ENCODE measurements around the gene MGAT5.

The MGAT5 gene

DNA sequence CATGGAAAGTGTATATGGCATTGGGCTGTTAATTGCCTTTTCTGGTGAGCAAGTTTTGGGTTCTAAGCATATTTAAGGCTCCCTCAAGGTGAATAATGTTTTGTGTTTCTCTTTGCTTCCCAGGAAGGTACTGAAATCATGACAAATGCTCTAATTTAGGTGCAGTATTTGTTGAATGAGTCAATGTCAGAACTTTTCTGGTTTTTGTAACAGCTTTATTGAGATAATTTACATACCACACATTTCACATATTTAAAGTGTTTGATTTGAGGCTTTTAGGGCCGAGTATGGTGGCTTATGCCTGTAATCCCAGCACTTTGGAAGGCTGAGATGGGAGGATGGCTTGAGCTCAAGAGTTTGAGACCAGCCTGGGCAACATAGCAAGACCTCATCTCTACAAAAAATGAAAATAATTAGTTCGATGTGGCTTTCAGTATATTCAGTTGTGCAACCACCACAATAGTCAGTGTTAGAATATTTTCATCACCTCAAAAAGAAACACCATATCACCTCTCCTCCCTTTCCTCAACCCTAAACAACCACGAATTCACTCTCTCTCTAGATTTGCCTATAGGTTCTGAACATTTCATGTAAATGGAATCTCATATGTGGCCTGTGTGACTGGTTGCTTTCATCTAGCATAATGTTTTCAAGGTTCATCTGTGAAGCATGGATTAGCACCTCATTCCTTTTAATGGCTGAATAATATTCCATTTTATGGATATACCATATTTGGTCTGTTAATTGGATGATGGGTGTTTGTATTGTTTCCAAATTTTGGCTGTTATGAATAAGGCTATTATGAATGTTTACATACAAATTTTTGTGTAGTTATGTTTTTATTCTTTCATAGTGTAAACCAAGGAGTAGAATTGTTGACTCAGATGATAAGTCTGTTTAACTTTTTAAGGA, 54.9 kb downstream of the MGAT5 start:
- no peak for DNase-seq

DNA sequence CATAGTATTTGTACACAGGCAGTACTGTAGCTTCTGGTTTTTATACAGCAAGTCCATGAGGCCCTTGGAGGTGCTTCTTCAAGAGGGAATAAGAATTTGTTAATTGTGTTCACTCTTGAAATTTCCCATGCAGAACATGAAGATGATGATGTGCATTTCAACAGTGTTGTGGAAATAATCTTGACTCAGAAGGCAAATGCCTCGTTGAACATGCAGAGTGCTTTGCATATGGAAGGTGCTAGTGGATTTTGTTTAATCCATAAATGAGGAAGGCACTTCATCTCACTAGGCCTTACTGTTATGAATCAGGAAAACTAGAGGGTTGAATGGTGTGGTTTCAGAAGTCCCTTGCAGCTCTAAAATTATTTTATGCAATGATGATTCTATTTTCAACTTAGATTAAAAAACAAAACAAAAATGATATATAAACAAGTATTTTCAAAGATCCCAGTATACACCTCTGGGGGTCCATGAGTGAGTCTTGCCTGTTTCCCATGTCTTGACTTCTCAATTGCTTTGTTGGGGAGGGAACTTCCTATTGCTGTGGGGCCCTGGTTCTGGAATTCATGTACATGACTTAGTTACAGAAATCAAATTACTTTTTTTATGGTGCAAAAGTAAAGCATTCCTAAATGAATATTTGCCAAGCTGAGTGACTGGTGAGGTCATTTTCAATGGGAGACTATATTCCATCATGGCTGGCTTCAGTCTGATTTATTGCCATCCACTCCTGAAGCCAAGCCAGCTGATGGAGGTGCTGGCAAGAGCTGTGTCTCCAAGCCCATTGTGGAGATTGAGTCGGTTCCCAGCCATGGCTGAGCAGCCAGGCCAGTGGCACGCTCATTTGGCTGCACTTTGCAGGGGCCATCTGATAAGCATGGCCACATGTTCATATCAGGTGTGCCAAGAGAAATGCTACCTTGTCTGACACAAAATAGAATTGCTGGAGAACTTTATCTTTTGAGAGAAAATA, 56.5 kb downstream of the MGAT5 start:
- no peak for DNase-seq

DNA sequence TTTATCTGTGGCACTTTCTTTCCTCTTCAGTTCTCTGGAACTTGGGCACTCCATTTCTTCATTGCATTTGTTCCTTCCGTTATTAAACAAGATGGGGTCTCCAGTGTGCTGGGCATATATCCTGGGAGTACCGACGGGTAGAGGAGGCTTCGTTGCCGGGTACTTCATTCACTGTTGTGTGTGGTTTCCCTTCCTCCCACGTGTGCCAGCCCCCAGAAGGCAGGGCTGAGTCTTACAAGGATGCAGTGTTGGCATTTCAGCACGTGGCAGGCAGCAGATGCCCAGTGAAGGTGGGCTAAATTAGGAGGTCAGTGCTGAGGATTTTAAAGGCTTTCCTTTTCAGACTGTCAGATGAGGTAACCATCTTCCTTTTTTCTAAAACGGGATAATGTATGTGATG, 58.6 kb downstream of the MGAT5 start:
- no peak for DNase-seq

DNA sequence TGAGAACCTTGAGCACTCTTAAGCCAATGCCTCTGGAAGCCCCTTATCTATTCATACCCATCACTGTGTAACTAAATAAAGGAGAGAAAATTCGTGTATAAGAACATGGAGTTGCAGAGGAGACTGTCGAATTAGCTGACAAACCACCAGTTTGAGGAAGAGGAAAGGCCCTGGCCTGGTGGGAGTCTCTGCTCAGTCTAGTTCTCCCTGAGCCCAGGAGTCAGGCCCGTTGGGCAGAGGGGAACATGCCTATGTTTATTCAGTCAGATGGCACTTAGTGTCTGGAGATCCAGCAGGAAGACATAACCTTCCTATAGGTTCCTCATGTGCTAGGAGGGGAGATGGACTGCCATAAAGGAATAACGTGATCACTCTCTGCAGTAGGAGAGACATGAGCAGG, 60.3 kb downstream of the MGAT5 start:
- no peak for DNase-seq

DNA sequence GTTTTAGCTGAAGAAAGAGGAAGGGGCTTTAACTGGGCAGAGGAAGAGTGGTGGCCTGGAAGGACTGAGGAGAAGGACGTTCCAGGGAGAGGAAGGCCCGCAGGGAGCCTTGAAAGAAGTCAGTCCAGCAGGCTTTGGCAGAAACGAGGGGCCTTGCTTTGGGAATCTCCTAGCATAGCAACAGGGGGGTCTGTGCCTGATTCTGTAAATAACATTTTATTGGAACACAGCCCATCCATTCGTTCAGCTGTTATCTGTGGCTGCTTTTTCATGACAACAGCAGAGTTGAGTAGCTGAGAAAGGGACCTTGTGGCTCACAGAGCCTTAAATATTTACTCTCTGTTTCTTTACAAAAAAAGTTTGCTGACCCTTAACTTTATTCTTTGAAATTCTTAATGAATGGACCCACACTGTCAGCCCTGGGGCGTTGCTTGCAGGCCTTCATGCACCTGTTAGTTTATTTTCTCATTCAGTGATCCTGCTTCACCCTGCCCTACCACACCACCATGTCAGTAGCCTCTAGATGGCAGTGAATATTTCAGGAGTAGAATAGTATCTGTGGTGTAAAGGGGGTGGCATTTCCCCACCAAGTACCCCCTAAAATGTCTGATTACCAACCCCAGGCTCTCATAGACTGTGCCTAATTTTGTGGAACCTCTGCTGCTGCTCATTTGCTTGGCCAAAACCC, 61.0 kb downstream of the MGAT5 start:
- DNase-seq, result no peak

DNA sequence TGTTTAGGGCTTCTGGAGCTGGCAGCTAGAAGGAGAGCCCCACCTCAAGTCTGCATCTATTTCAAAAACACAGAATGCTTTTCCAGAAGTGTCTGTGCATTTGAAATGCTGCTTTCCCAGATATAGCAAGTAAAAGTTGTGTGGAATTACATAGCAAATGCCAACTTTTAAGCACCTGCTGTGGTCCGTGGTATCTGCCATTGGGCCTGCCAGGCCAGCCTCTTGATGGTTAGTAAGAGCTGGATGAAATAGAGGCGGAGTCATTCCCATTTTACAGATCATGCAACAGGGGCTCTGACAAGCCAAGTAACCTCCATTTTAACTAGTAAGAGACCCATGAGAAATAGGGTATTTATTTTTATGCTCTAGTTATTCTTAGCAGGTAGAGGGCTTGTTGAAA, 61.6 kb downstream of the MGAT5 start:
- no peak for DNase-seq

DNA sequence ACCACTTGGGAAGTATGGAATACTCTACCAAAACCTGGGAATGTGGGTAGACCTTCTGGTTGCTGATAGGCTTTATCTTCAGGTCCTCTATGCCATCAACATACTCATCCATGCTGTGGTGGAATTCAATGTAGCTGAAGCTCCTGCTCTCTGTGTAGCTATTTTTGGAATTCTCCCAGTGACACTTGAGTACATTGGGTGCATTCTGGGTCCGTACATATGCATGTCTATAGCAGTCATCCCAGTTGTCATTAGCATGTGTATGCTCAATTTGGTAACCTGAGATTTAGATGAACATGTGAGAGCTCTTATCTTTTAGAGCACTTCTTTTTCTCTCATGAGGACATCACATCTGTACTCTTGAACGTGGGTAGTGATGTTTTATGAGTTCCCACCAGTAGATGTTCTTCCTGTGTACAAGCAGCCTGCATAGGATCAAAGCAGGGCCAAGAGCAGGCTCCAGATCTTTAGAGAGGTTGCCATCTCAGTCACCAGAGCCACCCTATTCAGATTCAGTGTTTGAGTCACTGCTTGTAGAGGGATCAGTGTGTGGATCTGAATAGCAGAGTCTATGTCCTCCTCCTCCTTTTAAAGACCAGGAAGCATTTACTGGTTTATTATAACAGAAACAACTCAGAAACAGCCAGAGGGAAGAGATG, 65.9 kb downstream of the MGAT5 start:
- DNase-seq, result no peak

DNA sequence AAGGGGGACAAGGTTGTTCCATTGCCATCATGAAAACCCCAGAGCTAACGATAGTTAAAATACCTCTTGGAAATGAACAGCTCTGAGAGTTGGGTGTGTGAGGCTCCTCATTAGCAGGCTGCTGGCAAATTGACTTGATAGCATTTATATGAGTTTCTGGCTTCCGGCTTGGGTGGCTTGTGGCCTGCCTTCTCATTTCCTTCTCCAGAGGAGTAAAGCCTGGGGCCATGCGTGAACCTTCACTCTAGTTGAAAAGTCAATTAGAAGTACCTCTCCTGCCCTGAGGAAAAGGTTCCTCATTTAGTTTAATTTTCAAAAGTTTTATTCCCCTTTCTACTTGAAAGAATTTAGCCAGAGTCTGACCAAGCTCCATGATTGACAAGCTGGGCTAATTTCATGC, 67.1 kb downstream of the MGAT5 start:
- DNase-seq, result peak; percentile 39 to 45

DNA sequence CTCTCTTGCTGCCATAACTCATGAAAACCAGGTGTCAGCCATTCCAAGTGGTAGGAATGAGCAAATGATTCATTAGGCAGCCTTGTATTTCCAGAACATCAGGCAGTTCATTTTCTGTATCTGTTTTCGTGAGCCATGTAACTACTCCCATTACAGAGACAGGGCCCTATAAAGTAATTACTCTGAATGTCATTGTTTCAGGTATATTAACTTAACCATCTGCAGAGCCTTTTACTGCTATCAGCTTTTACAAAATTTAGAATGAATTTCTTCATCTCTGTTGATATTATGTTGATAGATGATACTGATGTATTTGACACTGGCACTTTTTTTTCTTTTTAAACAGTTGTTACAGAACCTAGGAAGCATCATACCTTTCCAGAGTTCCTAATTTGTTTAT, 69.9 kb downstream of the MGAT5 start:
- DNase-seq, result no peak

DNA sequence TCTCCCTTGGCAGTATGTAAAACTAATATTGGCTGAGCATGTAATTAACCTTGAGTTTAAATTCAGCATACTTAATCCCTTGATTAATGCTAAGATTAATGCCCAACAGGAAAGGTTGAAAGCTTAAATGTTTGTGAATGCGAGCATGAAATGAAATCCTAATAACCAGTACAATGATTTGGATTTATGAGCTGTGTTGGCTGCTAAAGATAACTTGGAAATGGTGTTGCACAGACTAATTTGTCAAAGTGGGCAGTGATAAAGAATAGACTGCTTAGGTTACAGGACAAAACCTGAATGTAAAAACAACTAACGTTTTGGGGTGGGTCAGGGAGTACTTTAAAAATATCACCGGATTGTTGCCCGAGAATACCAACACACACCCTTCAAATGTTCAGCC, 70.6 kb downstream of the MGAT5 start:
- DNase-seq, result no peak

DNA sequence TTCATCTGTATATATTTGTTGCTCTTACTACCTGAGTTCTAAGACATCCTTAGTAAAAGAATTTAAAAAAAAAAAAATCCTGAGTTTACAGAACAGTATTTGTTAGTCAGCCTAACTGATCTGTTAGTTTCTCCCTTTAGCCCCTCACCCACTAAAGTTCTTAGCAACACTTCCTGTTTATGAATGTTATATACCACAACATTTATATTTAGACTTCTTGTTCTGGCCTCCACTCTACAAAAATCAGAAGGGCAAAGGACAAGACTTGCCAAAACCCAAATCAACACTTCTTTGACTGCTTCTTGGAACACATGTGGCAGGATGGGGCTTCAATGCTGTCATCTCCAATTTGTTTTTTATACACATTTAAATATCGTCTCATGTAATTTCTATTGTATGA, 71.1 kb downstream of the MGAT5 start:
- DNase-seq, result no peak

DNA sequence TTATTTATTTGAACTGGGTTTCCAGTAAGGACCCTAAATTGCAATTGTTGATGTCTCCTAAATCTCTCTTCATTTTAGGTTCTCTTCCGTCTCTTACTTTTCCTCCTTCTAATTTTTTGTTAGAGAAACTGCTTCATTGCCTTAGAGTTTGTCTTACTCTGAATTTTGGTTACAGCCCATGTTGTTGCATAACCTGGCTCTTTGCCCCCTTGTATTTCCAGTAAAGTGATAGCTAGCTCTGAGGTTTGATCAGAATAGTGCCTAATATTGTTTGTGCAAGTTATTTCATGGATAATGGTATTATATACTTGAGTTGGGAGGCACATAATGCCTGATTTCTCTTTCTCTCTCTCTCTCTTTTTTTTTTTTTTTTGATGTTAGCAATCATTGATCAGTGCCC, 71.8 kb downstream of the MGAT5 start:
- DNase-seq, result no peak

DNA sequence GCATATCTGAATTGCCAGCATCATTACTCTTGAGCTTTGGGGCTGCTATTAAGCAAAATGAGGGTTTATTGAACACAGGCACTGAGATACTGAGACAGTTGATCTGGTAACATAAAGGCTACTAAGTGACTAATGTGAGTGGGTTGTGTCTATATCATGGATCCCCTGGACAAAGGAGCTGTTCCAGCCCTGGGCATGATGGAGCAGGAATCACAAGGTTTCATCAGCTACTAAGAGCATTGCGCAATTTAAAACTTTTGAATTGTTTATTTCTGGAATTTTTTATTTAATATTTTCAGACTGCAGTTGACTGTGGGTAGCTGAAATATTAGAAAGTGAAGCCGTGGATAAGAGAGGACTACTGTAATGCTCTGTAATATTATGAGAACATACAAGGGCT, 73.5 kb downstream of the MGAT5 start:
- no peak for DNase-seq

DNA sequence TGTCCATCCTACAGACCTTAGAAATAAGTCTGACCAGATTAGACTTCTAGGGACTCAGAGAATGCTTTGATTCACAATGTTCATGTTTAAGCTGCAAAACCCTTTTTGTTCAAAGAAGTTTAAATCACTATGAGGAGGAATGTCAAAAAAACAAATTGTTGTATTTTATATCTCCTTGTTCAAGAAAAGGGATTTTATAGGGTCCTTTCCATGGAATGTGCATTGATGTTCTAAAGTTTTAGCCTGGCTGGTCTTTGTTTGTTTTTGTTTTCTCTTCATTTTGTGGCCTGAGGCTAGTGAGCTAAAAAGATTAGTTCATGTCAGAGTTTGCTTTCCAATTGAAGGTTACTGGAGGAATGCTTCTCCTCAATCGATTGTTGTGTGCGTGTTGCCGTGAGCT, 77.2 kb downstream of the MGAT5 start:
- no peak for DNase-seq

DNA sequence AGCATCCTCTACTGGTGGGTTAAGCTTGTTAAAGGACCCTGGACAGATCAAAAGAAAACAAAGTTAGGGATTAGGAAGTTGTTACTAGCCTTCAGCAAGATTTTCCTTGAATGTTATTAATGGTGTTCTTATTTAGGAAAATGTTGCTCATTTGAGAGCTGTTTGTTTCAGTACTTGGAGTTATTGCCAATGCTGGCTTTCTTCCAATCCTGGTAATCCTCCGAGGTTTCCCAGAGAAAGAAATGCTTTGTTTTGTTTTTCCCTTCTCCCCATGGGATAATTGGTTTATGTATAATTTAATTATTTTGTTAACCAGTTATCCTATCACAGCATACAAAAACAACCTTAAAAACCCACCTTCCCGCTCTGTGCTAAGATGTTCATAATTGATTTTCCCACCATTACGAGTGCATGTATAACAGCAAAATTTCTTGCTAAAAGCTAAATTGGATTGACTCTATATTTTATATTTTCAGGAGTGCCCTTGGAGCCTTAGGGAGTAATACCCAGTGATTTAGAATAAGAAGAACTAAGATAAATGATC, 79.8 kb downstream of the MGAT5 start:
- DNase-seq, result no peak

DNA sequence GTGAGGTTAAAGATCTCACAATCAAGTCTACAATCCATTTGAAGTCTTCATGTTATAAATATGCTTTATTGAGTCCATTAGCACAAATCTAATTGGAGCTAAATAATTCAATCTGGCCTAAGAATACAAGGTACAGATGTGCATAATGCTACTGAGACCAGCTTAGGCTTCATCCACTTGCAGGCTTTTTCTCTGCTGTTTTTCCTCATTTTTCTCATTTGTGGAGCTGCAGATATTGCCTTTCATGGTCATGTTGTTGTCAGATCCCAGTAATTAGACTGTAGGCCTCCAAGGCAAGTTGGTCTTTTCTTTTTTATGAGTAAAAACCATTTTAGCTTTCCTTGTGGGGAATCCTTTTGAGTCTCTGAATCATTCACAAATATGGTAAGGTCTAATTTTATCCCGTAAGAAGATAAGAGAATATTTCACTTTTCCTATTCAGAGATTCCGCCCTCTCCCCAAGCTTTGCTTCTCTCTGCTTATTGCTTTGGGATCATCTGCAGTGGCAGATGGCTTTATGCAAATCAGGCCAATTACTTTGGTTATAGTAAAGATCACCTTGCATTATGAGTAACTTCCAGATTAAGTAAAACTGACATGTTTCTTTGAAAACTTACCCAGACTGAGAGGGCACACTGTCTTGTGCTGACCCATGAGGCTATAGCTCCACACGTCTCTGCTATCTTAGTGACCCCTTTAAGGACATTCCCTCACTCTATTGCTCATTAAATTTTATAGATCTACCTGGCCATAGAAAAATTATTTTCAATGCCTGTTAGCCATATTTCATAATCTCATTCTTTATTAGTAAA, 80.9 kb downstream of the MGAT5 start:
- no peak for DNase-seq

DNA sequence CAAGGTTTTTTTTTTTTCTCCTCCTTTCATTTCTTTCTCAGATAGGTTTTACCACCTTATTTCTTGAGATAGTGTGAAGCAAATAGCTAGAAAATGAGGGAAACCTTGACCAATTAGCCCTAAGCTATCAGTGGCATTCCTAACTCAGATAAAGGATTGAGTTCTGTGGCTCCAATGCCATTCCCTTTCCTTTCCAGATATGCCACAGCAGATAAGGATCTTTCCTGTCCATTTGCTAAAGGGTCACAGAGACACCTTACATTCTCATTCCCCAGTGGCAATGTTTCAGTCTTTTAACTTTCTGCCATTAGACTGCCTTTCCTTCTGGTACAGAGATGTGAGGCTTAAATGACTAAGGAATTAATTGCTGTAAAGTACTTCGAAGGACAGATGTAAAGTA, 81.7 kb downstream of the MGAT5 start:
- DNase-seq, result no peak

DNA sequence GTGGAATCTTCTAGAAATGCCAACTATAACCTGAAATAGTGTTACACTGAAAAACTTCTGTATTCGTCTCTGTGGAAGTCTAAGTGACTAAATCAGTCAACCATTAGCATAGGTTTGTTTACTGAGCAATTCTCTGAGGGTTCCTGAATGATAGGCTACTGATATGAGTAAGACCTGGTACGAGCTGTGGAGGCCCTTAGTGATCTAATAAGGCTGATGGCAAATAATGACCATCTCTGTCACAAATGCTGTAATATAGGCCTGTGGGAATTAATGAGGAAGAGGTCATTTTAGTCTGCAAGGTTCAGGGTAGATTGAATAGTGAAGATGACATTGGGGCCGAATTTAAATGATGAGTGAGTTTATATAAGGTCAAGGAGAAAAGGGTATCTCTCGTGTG, 82.5 kb downstream of the MGAT5 start:
- no peak for DNase-seq

DNA sequence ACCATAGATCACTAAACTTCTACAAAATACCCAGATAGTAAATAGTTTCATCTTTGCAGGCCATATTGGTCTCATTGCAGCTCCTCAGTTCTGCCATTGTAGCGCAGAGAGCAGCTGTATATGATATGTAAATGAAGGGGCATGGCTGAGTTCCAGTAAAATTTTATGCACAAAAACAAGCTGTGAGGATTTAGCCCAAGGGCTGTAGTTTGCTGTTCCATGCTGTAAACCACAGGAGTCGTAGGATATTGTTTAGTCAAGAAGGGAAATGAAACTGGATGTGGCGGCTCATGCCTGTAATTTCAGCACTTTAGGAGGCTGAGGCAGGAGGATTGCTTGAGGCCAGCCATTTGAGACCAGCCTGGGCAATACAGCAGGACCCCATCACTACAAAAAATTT, 83.0 kb downstream of the MGAT5 start:
- no peak for DNase-seq

DNA sequence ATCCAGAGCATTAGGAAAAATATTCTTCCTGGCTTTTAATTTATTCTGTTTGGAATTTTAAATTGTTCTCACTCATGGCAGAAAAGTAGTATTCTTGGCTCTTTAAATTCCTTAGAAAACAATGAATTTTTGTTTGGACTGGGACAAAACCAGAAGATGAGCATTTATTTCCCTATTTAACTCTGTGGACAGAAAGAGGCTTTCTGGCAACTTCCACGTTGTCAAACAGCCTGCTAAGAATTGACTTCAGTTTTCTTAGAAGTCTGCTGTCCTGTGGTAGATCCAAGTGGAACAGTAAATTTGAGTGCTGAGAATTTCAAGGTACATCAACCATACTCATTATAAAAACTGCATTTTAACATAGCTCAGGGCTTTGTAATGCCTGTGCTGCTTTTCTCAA, 83.8 kb downstream of the MGAT5 start:
- DNase-seq, result no peak

DNA sequence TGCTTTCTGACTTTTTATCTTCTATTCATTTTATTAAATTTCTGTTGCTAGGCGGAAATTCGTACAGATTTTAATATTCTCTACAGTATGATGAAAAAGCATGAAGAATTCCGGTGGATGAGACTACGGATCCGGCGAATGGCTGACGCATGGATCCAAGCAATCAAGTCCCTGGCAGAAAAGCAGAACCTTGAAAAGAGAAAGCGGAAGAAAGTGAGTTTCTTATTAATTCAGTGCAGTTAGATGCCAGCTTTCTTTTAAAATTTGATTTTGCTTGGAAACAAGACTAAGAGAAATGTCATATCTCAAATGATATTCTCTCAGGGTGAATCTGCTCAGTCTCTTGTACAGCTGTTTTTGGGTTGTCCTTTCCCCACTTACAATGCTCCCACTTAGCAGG, 84.3 kb downstream of the MGAT5 start:
- DNase-seq, result no peak

DNA sequence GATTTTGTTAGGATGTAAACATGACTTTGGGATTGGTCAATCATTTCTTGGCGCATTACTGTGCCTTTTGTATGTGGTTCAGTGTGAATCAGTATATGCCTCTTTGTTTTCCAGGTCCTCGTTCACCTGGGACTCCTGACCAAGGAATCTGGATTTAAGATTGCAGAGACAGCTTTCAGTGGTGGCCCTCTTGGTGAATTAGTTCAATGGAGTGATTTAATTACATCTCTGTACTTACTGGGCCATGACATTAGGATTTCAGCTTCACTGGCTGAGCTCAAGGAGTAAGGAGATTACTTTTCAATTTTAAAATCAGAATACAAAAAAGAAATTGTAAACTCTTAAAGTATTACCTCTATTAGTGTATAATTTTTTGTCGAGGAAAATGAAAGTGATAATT, 87.6 kb downstream of the MGAT5 start:
- DNase-seq, result no peak

All from activated CD4-positive, alpha-beta T cell treated with anti-CD3 and anti-CD28 coated beads, Interleukin-2, amount 50 U/mL, for 48 hours (primary cell).